ENCODE measurements around the gene MATN4.

The MATN4 gene

DNA sequence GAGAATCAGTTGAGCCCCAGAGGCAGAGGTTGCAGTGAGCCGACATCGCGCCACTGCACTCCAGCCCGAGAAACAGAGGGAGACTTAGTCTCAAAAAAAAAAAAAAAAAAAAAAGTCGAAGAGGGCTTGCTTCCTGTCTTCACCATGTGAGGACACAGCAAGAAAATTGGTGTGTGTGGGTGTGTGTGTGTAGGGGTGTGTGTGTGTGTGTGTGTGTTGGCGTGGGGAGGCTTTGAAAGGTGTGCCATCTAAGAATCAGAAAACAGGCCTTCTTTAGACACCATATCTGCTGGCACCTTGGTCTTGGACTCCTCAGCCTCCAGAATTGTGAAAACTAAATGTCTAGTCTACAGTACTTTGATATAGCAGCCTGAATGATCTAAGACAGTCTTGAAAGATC is 8.3 kb downstream of the MATN4 start:
- Histone ChIP-seq H3K27me3 (ENCODE audit: insufficient read depth, poor library complexity, severe bottlenecking) (no peaks in the 10 kb centered on the region), H3K4me3 (replicated peaks; ENCODE audit: insufficient read depth, low read length) (no peak overlapping the region), H3K27ac (replicated peaks) (no peak overlapping the region)
- no peak for DNase-seq (ENCODE audit: low read depth in 1 of 2, low spot score in 1 of 2)
- TF ChIP-seq SPI1 (IDR thresholded peaks at IDR 0.05; ENCODE audit: borderline replicate concordance, low read depth), result no peak
- TF ChIP-seq, protein P1, sequence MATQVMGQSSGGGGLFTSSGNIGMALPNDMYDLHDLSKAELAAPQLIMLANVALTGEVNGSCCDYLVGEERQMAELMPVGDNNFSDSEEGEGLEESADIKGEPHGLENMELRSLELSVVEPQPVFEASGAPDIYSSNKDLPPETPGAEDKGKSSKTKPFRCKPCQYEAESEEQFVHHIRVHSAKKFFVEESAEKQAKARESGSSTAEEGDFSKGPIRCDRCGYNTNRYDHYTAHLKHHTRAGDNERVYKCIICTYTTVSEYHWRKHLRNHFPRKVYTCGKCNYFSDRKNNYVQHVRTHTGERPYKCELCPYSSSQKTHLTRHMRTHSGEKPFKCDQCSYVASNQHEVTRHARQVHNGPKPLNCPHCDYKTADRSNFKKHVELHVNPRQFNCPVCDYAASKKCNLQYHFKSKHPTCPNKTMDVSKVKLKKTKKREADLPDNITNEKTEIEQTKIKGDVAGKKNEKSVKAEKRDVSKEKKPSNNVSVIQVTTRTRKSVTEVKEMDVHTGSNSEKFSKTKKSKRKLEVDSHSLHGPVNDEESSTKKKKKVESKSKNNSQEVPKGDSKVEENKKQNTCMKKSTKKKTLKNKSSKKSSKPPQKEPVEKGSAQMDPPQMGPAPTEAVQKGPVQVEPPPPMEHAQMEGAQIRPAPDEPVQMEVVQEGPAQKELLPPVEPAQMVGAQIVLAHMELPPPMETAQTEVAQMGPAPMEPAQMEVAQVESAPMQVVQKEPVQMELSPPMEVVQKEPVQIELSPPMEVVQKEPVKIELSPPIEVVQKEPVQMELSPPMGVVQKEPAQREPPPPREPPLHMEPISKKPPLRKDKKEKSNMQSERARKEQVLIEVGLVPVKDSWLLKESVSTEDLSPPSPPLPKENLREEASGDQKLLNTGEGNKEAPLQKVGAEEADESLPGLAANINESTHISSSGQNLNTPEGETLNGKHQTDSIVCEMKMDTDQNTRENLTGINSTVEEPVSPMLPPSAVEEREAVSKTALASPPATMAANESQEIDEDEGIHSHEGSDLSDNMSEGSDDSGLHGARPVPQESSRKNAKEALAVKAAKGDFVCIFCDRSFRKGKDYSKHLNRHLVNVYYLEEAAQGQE (IDR thresholded peaks at IDR 0.05; ENCODE audit: insufficient replicate concordance, low read depth), result no peak
- TF ChIP-seq POLR2AphosphoS5 (IDR thresholded peaks at IDR 0.05; ENCODE audit: low read depth), result no peak
- no peak for TF ChIP-seq GABPA (IDR thresholded peaks at IDR 0.05; ENCODE audit: low read depth)
- TF ChIP-seq, protein P2, sequence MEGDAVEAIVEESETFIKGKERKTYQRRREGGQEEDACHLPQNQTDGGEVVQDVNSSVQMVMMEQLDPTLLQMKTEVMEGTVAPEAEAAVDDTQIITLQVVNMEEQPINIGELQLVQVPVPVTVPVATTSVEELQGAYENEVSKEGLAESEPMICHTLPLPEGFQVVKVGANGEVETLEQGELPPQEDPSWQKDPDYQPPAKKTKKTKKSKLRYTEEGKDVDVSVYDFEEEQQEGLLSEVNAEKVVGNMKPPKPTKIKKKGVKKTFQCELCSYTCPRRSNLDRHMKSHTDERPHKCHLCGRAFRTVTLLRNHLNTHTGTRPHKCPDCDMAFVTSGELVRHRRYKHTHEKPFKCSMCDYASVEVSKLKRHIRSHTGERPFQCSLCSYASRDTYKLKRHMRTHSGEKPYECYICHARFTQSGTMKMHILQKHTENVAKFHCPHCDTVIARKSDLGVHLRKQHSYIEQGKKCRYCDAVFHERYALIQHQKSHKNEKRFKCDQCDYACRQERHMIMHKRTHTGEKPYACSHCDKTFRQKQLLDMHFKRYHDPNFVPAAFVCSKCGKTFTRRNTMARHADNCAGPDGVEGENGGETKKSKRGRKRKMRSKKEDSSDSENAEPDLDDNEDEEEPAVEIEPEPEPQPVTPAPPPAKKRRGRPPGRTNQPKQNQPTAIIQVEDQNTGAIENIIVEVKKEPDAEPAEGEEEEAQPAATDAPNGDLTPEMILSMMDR (IDR thresholded peaks at IDR 0.05; ENCODE audit: insufficient read depth, low read length), result no peak

DNA sequence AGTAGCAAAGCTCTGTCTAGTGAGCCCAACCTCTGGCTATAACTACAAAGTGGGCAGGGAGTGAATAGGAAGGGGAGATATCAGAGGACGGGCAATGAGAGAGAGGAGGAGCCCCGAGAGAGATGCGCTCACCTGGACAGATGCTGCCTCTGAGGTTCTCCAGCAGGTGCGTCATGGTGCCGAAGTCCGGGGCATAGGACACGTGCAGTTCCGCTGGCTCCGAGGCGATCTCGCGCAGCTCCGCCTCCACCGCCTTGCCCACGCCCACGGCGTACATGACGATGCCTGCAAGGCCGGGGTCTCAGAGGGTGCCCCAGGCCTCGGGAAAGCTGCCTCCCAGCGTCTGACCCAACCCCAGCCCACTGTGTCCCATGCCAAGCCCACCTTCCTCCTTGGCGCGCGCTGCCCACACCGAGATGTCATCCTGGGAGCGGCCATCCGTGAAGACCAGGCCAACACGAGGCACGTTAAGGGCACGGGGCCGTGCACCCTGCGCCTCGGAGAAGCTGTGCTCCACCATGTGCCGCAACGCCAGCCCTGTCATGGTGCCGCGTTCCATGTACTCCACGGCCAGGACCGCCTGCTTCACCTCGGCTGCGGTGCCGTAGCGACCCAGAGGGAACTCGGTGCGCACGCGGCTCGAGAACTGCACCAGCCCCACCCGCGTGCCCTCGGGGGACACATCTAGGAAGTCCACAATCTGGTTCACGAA is 10.2 kb downstream of the MATN4 start:
- no peak for TF ChIP-seq GABPA (IDR thresholded peaks at IDR 0.05; ENCODE audit: low read depth)
- no peak for TF ChIP-seq POLR2AphosphoS5 (IDR thresholded peaks at IDR 0.05; ENCODE audit: low read depth)
- no peak for TF ChIP-seq SPI1 (IDR thresholded peaks at IDR 0.05; ENCODE audit: borderline replicate concordance, low read depth)
- TF ChIP-seq, protein P1 (IDR thresholded peaks at IDR 0.05; ENCODE audit: insufficient replicate concordance, low read depth), result no peak
- TF ChIP-seq, protein P2 (IDR thresholded peaks at IDR 0.05; ENCODE audit: insufficient read depth, low read length), result no peak
- Histone ChIP-seq H3K4me3 (replicated peaks; ENCODE audit: insufficient read depth, low read length) (no peak overlapping the region), H3K27me3 (ENCODE audit: insufficient read depth, poor library complexity, severe bottlenecking) (peaks cover 3% of the 10 kb centered on the region), H3K27ac (replicated peaks) (no peak overlapping the region)
- DNase-seq (ENCODE audit: low read depth in 1 of 2, low spot score in 1 of 2), result no peak

DNA sequence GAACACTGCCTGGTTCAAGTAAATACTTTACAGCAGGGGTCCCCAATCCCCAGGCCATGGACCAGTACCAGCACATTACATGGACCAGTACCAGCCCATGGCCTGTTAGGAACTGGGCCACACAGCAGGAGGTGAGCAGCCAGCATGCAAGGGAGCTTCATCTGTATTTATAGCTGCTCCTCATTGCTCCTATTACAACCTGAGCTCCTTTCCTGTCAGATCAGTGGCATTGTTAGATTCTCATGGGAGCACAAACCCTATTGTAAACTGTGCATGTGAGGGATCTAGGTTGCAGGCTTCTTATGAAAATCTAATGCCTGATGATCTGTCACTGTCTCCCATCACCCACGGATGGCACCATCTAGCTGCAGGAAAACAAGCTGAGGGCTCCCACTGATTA is 13.4 kb downstream of the MATN4 start:
- no peak for DNase-seq (ENCODE audit: low read depth in 1 of 2, low spot score in 1 of 2)
- TF ChIP-seq SPI1 (IDR thresholded peaks at IDR 0.05; ENCODE audit: borderline replicate concordance, low read depth) (no peak), GABPA (IDR thresholded peaks at IDR 0.05; ENCODE audit: low read depth) (no peak), POLR2AphosphoS5 (IDR thresholded peaks at IDR 0.05; ENCODE audit: low read depth) (no peak)
- TF ChIP-seq, protein P2 (IDR thresholded peaks at IDR 0.05; ENCODE audit: insufficient read depth, low read length), result no peak
- TF ChIP-seq, protein P1 (IDR thresholded peaks at IDR 0.05; ENCODE audit: insufficient replicate concordance, low read depth), result no peak
- Histone ChIP-seq H3K27me3 (ENCODE audit: insufficient read depth, poor library complexity, severe bottlenecking) (peaks cover 6% of the 10 kb centered on the region), H3K4me3 (replicated peaks; ENCODE audit: insufficient read depth, low read length) (no peak overlapping the region), H3K27ac (replicated peaks) (no peak overlapping the region)
